DMS 273 (cell line): Measurements from ENCODE around the gene ARHGAP29.
"Not testable (repeated sequence)": the region's sequence is repeated elsewhere in the genome, so short reads cannot be mapped to it uniquely, and the experiment has no call there.

ENCODE experiments used
- DNase-seq: peaks from one replicate; lab custom pipeline; 2025; ENCODE audit not compliant: unreplicated experiment; lab: John Stamatoyannopoulos, UW

The ARHGAP29 gene

GRCh38 chr1:94183197-94183815 is 54.1 kb downstream of the ARHGAP29 start:
- no peak for DNase-seq

GRCh38 chr1:94182191-94182590 is 55.2 kb downstream of the ARHGAP29 start:
- DNase-seq, result no peak

- no peak for DNase-seq
These were observed 56.7 kb downstream of the ARHGAP29 start for GRCh38 chr1:94180650-94181049.

- DNase-seq, result no peak
These were observed 58.5 kb downstream of the ARHGAP29 start for GRCh38 chr1:94178901-94179300.

- no peak for DNase-seq
These were observed 68.3 kb downstream of the ARHGAP29 start for GRCh38 chr1:94169126-94169525.

- no peak for DNase-seq
These were observed 71.5 kb downstream of the ARHGAP29 start for GRCh38 chr1:94165843-94166242.

GRCh38 chr1:94164885-94165284 is 72.5 kb downstream of the ARHGAP29 start:
- DNase-seq, result not testable (repeated sequence)

- DNase-seq, result not testable (repeated sequence)
These were observed 73.3 kb downstream of the ARHGAP29 start for GRCh38 chr1:94164121-94164520.

GRCh38 chr1:94163249-94163648 is 74.1 kb downstream of the ARHGAP29 start:
- DNase-seq, result not testable (repeated sequence)

GRCh38 chr1:94160811-94161210 is 76.6 kb downstream of the ARHGAP29 start:
- DNase-seq, result no peak

GRCh38 chr1:94156096-94156625 is 81.2 kb downstream of the ARHGAP29 start:
- no peak for DNase-seq

- DNase-seq, result no peak
These were observed 82.4 kb downstream of the ARHGAP29 start for GRCh38 chr1:94154989-94155388.

- DNase-seq, result no peak
These were observed 84.3 kb downstream of the ARHGAP29 start for GRCh38 chr1:94153133-94153532.

- DNase-seq, result not testable (repeated sequence)
These were observed 88.2 kb downstream of the ARHGAP29 start for GRCh38 chr1:94149166-94149565.

GRCh38 chr1:94146273-94146672 is 91.1 kb downstream of the ARHGAP29 start:
- no peak for DNase-seq

GRCh38 chr1:94144836-94145235 is 92.5 kb downstream of the ARHGAP29 start:
- DNase-seq, result no peak

- no peak for DNase-seq
These were observed 93.6 kb downstream of the ARHGAP29 start for GRCh38 chr1:94143809-94144176.

- DNase-seq, result no peak
These were observed 94.1 kb downstream of the ARHGAP29 start for GRCh38 chr1:94143173-94143808.

- DNase-seq, result no peak
These were observed 94.8 kb downstream of the ARHGAP29 start for GRCh38 chr1:94142583-94142982.

- DNase-seq, result no peak
These were observed 95.4 kb downstream of the ARHGAP29 start for GRCh38 chr1:94142022-94142421.

GRCh38 chr1:94132111-94132510 is 105.3 kb downstream of the ARHGAP29 start:
- DNase-seq, result no peak

GRCh38 chr1:94130851-94131595 is 106.4 kb downstream of the ARHGAP29 start:
- DNase-seq, result no peak
